NCI-H128 (cell line): ENCODE data around the gene PPP2R3A.
"Not testable (repeated sequence)": the region's sequence is repeated elsewhere in the genome, so short reads cannot be mapped to it uniquely, and the experiment has no call there.

ENCODE experiments used
- DNase-seq: peaks from one replicate; lab custom pipeline; 2025; ENCODE audit not compliant: unreplicated experiment; lab: John Stamatoyannopoulos, UW

Gene PPP2R3A

GRCh38 chr3:135965506-135966270 lies at the start of gene PPP2R3A:
Gene PPP2R3A, plus strand, starts transcription at chr3:135965728. Its CDS starts 35,771 bp downstream, at chr3:136001499.
- DNase-seq = peak; percentile 65

GRCh38 chr3:135916310-135916709 lies 49.2 kb upstream of the PPP2R3A start:
- no peak for DNase-seq

DNA sequence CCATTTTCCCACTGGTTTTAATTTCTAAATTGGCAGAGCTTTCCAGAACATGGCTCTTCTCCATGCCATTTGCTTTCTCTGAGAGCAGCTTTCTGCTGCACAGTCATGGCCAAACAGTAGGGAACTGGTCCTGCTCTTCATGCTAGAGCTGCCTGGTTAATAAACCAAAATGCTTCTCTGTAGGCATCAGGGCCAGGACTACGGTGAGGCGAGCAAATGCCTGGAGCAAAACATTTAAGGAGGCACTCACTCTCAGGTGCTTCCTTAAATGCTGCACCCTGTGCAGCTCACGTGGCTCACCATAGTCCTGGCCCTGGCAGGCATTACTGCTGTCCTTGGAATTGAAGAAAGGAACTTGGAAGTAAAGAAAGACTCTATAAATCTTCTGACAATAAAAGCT lies 48.5 kb upstream of the PPP2R3A start:
- no peak for DNase-seq

GRCh38 chr3:135917927-135918597 lies 47.5 kb upstream of the PPP2R3A start:
- no peak for DNase-seq

DNA sequence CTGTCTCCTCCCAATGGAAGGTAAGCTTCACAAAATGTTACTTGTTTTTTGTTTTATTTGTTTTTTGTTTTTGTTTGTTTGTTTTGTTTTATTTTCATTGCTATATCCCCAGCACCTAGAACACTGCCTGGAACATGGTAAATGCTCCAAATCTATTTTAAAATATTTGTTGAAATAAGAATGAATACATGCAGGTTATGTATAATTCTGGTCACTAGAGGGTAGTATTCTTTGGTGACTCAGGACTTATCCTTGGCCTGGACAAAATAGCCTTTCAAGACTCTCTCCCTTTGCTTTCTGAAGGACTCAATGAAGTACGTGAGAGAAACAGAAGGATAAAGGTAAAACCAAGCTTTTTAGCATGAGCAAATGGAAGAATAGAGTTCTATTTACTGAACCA lies 46.9 kb upstream of the PPP2R3A start:
- no peak for DNase-seq

DNA sequence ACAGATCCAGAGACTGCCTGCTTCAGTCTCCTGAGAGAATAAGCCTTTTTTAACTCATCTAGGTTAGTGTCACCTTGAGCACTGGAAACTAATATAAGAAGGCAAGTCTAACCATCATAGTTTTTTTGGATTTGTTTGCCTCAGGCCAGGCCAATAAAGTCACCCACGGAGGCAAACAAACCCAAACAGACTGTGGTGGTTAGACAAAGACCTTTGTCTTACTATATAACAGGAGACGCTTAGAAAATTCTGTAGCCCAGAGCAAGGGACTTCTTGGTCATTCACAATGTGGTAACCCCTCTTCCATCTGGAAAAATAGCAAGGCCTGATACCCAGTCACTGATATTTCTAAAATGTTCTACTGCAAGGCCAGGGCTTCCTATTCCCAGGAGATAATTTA lies 45.3 kb upstream of the PPP2R3A start:
- no peak for DNase-seq

DNA sequence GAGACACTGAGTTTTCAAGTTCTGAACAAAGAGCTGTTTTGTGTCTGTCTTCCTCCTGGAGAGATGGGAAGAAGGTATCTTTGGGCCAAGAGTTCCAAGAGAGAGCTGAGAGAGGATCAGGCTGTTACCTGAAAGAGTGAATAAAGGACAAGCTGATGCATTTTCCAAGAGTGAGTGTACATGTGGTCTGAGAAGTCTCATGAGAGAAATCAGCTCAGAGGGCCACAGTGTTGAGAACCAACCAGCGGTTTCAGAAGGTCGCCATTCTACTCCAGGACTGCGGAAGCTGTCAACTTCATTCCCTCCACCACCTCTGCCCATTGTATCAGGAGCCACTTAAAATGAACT lies 42.7 kb upstream of the PPP2R3A start:
- DNase-seq = no peak

GRCh38 chr3:135924506-135924905 lies 41.0 kb upstream of the PPP2R3A start:
- no peak for DNase-seq

DNA sequence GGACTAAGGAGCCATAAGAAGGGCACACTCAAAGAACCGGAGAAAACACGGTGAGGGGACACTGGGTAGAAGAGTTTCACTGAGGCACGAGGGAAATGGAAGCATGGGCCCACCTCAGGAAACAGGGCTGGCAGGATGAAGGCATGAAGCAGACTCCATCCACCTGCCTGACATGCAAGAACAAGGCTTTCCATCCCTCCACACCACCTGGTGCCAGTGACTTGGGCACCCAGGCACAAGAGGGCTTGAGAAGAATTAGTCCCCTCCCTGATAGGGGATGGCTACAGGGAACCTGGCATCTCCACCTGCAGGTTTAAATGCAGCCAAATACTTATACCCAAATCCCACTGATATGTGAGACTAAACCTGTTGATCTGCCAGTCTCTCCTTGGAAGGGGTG lies 38.9 kb upstream of the PPP2R3A start:
- DNase-seq = no peak

DNA sequence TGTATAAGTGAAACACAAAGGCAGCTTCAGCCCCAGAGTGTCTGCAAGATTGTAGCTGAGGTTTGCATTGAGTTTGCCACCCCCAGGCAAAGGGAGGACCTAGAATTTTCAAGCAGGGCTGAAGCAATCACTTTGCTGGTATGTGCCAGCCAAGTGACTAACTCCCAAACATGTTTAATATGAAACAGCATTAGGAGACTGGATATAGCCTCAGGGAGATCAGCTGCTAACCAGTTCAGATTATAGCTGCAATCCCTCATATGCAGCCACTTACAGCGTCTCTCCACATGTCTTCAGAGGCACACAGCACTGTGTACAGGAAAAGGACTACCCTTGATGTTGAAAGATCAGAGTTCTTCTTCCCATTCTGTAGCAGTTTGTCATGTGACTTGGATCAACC lies 38.4 kb upstream of the PPP2R3A start:
- DNase-seq = no peak

GRCh38 chr3:135929670-135930069 lies 35.9 kb upstream of the PPP2R3A start:
- DNase-seq = no peak

GRCh38 chr3:135930255-135930654 lies 35.3 kb upstream of the PPP2R3A start:
- no peak for DNase-seq

DNA sequence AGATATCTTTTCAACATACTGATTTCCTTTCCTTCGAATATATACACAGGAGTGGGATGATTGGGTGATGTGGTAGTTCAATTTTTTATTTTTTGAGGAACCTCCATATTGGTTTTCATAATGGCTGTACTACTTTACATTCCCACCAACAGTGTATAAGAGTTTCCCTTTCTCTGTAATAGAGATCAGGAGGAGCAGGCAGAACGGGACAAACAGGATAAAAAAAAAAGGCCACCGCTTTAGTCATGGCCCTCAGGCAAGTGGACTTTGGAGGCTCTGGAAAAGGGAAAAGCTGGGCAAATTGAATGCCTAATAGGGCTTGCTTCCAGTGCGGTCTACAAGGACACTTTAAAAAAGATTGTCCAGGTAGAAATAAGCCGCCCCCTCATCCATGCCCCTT lies 30.4 kb upstream of the PPP2R3A start:
- DNase-seq = not testable (repeated sequence)

- DNase-seq = not testable (repeated sequence)
Measured at GRCh38 chr3:135937766-135938165, 27.8 kb upstream of the PPP2R3A start.

- DNase-seq = no peak
Measured at GRCh38 chr3:135944831-135945230, 20.7 kb upstream of the PPP2R3A start.

GRCh38 chr3:135950941-135951340 lies 14.6 kb upstream of the PPP2R3A start:
- no peak for DNase-seq

- no peak for DNase-seq
Measured at GRCh38 chr3:135964160-135964955, 1.2 kb upstream of the PPP2R3A start.

GRCh38 chr3:135965129-135965505 lies 411 bp upstream of the PPP2R3A start:
- DNase-seq = no peak

DNA sequence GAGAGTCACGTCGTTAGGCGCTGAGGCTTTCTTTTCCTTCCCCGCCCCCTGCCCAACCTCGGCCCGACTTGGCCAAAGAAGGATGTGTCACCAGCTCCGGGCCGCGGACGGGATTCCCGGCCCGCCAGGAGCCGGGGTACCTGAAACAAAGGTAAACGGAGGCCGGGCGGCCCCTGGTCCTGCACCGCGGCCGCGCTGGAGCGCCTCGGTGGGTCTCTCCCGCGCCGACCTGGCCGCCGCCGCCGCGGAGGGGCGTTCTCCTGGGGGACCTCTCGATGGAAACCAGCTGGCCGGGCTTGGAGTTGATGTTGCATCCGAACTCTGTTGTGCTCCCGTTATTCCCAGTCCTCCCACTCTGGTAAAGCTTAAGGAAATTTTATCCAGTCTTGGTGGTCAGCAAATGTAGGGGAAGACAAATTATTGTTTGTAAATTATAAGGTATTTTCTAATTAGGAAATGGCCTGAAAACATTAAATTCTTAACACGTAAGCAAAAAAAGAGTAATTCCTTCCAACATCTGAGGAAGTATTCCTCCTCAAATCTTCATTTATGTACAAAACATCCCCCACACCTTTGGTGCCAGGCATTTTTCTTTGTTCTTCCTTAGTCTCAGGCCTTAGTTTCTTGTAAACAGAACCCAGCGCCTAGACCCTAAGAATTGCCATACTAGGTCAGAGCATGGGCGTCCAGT lies 888 bp downstream of the PPP2R3A start:
- peak; percentile 40 for DNase-seq

DNA sequence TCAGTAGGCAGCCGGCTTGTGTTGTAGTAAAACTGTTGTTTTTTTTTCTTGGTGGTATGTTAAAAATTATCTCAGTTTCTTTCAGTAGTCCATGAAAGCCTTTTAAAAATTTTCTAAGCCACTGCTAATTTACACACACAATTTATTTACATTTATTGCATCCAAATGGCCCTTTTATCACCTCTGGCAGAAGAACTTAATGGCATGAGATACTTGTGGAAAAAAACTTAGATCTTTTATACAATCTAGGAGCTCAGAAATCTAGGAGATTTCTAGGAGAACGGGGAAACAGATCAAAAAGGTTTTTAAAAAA lies 1.4 kb downstream of the PPP2R3A start:
- no peak for DNase-seq

GRCh38 chr3:135967867-135968266 lies 2.3 kb downstream of the PPP2R3A start:
- DNase-seq = no peak
